Uterus (tissue), 4 donors: ENCODE measurements around the gene FBXO47. TPM values are rescaled to one million over a fixed set of nuclear protein-coding genes. Genes with fewer than 3 reads are reported as not detected.
"Not testable (repeated sequence)": the region's sequence is repeated elsewhere in the genome, so short reads cannot be mapped to it uniquely, and the experiment has no call there.

Source experiments
- DNase-seq, 2 donors: peaks; one replicate each; pipeline ENCODE4 v3.0.0-alpha.2; 2019 to 2020
- H3K27ac ChIP-seq, 2 donors: fragments of 200-600 bp; sonication (generic); 1 replicate in 1 of 2; 2 replicates in 1 of 2; pipeline ENCODE4 v1.5.1; 2016 to 2018
- H3K27me3 ChIP-seq, 2 donors: fragments of 200-600 bp; sonication (generic); one replicate each; pipeline ENCODE4 v1.5.1; 2018 to 2019; ENCODE audit warnings: control low read depth in 1 of 2
- H3K36me3 ChIP-seq, 2 donors: fragments of 200-600 bp; sonication (generic); one replicate each; pipeline ENCODE4 v1.5.1; 2019; ENCODE audit warnings: control low read depth in 1 of 2
- H3K4me1 ChIP-seq, 2 donors: fragments of 200-600 bp; sonication (generic); one replicate each; pipeline ENCODE4 v1.5.1; 2018 to 2019; ENCODE audit warnings: control low read depth in 1 of 2
- H3K4me3 ChIP-seq, 2 donors: fragments of 200-600 bp; sonication (generic); 1 replicate in 1 of 2; 2 replicates in 1 of 2; pipeline ENCODE4 v1.5.1; 2018 to 2019; ENCODE audit warnings: mild to moderate bottlenecking in 1 of 2
- H3K9me3 ChIP-seq, 2 donors: fragments of 200-600 bp; sonication (generic); one replicate each; pipeline ENCODE4 v1.5.1; 2019; ENCODE audit warnings: control low read depth in 1 of 2
- POLR2A ChIP-seq, 2 donors: fragments of 450-650 bp; IDR thresholded peaks; one replicate each; pipeline ENCODE4 v1.6.1; 2016; ENCODE audit warnings: antibody characterized with exemption in 2 of 2, mild to moderate bottlenecking in 1 of 2, moderate library complexity in 1 of 2
- intact Hi-C: fragments of 100-400 bp; cut with DNase I; formaldehyde crosslinking; loops from one replicate; pipeline ENCODE4 v1.15.1; 2023; ENCODE audit warnings: low total_unique reads
- total RNA-seq, 4 donors: library from RNA; depleted of rRNA in 3 of 4; stranded (reverse); fragments of >200 nt in 3 of 4; gene quantifications; one replicate each; pipeline versions ENCODE4 v1.1.0 to v1.2.4, GENCODE V29; 2014 to 2023
- TF ChIP-seq, protein P1 (sequence below), 4 experiments: fragments of 200-600 bp in 2 of 4; fragments of 450-650 bp in 2 of 4; sonication (generic) in 2 of 4; IDR thresholded peaks; one replicate each; pipeline ENCODE4 v1.5.1; 2016 to 2019; ENCODE audit warnings: antibody characterized with exemption in 4 of 4, mild to moderate bottlenecking in 2 of 4, moderate library complexity in 1 of 4
- donor health status: DM: yes; HTN: yes; CAD: no.

FBXO47 gene
- total RNA-seq, 4 donors from 2014 or later: 0.14 TPM; not detected in 3

DNA sequence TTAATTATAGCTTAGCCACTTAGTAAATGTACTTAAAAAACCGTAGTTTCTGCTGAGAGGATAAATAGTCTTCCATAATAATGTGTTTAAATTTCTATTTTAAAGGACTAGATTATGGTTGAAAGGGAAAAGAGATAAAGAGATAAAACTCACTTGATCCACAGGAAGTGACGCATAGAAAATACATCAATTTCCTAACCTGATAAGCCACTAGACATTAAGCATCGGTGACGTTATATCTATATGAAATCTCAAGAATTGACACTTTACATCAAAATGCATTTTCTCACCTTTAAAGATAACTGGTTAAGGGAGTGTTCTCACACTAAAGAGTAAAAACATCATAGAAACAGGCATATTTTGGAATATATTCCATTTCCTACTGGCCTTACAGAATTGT lies 5.8 kb downstream of the FBXO47 start:
- H3K4me3 ChIP-seq: no peak overlapping the region
- no peaks in the 10 kb centered on the region for H3K27me3 ChIP-seq
- H3K36me3 ChIP-seq: no peaks in the 10 kb centered on the region
- TF ChIP-seq, protein P1, sequence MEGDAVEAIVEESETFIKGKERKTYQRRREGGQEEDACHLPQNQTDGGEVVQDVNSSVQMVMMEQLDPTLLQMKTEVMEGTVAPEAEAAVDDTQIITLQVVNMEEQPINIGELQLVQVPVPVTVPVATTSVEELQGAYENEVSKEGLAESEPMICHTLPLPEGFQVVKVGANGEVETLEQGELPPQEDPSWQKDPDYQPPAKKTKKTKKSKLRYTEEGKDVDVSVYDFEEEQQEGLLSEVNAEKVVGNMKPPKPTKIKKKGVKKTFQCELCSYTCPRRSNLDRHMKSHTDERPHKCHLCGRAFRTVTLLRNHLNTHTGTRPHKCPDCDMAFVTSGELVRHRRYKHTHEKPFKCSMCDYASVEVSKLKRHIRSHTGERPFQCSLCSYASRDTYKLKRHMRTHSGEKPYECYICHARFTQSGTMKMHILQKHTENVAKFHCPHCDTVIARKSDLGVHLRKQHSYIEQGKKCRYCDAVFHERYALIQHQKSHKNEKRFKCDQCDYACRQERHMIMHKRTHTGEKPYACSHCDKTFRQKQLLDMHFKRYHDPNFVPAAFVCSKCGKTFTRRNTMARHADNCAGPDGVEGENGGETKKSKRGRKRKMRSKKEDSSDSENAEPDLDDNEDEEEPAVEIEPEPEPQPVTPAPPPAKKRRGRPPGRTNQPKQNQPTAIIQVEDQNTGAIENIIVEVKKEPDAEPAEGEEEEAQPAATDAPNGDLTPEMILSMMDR (IDR thresholded peaks at IDR 0.05): no peak
- TF ChIP-seq POLR2A (IDR thresholded peaks at IDR 0.05): no peak
- intact Hi-C loops: no loop called here
- DNase-seq: no peak
- H3K27ac ChIP-seq: no peak overlapping the region
- no peaks in the 10 kb centered on the region for H3K4me1 ChIP-seq
- no peaks in the 10 kb centered on the region for H3K9me3 ChIP-seq

DNA sequence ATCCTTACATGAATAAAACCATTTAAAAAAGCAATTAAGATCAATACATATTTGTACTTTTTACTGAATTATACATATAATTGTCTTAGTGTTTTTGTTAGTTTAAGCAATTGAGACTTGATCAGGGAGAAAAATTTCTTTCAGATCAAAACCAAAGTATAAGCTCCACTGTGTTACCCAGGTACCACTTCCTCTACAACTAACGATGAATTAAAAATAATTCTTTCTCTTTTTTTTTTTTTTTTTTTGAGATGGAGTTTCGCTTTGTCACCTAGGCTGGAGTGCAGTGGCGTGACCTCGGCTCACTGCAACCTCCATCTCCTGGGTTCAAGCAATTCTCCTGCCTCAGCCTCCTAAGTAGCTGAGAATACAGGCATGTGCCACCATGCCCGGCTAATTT lies 6.8 kb downstream of the FBXO47 start:
- Histone ChIP-seq H3K4me1 (no peaks in the 10 kb centered on the region), H3K27me3 (no peaks in the 10 kb centered on the region), H3K27ac (no peak overlapping the region), H3K9me3 (no peaks in the 10 kb centered on the region), H3K4me3 (no peak overlapping the region), H3K36me3 (no peaks in the 10 kb centered on the region)
- intact Hi-C loops: no loop called here
- no peak for DNase-seq
- TF ChIP-seq, protein P1 (IDR thresholded peaks at IDR 0.05): no peak
- no peak for TF ChIP-seq POLR2A (IDR thresholded peaks at IDR 0.05)

GRCh38 chr17:38959508-38959907 lies 7.7 kb downstream of the FBXO47 start:
- Histone ChIP-seq H3K4me3 (no peak overlapping the region), H3K9me3 (no peaks in the 10 kb centered on the region), H3K4me1 (no peaks in the 10 kb centered on the region), H3K27ac (no peak overlapping the region), H3K27me3 (no peaks in the 10 kb centered on the region), H3K36me3 (no peaks in the 10 kb centered on the region)
- intact Hi-C loops: no loop called here
- DNase-seq: no peak
- TF ChIP-seq, protein P1 (IDR thresholded peaks at IDR 0.05): no peak
- no peak for TF ChIP-seq POLR2A (IDR thresholded peaks at IDR 0.05)

- no peak for DNase-seq
- no peak overlapping the region for H3K27ac ChIP-seq
- H3K27me3 ChIP-seq: no peaks in the 10 kb centered on the region
- intact Hi-C loops: no loop called here
- TF ChIP-seq POLR2A (IDR thresholded peaks at IDR 0.05): no peak
- no peaks in the 10 kb centered on the region for H3K9me3 ChIP-seq
- H3K36me3 ChIP-seq: no peaks in the 10 kb centered on the region
- H3K4me1 ChIP-seq: no peaks in the 10 kb centered on the region
- no peak overlapping the region for H3K4me3 ChIP-seq
Observed at GRCh38 chr17:38958756-38959155, 8.4 kb downstream of the FBXO47 start.

DNA sequence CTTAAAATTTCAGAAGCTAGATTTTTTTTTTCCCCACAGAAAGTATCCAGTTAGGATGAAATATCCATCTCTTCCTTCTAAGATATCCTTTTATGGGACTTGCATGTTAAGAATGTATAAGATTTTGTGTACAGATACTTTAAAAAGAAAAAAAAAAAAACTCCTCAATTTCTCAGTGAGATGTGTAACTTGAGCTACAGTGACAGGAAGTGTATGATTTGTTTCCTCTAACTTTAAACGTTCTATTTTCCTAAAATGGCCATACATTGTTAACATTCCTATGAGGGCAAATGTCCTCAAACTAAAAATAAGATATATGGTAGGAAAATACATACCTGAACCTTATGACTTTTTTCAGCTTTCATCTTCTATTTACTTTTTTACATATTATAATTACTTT lies 8.9 kb downstream of the FBXO47 start:
- intact Hi-C loops: no loop called here
- no peaks in the 10 kb centered on the region for H3K9me3 ChIP-seq
- no peak overlapping the region for H3K27ac ChIP-seq

DNA sequence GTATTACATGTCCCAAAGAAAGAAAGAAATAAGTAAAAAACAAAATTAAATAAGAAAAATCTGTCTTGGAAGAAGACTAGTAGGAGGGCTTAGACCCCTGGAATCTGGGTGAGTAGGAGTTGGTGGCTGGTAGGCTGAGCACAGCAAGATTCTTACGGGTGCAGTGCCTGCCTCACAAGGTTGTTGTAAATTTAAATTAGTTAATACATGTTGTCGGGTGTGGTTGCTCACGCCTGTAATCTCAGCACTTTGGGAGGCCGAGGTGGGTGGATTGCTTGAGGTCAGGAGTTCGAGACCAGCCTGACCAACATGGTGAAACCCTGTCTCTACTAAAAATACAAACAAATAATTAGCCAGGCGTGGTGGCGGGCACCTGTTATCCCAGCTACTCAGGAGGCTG lies 13.4 kb downstream of the FBXO47 start:
- H3K27me3 ChIP-seq, H3K36me3 ChIP-seq, H3K4me3 ChIP-seq, DNase-seq, H3K9me3 ChIP-seq, H3K27ac ChIP-seq, intact Hi-C loops, H3K4me1 ChIP-seq: not testable (repeated sequence)

More for the DNA sequence above, 8.9 kb downstream of the FBXO47 start:
- Histone ChIP-seq H3K4me3 (no peak overlapping the region), H3K36me3 (no peaks in the 10 kb centered on the region), H3K4me1 (no peaks in the 10 kb centered on the region), H3K27me3 (no peaks in the 10 kb centered on the region)
- no peak for DNase-seq
- TF ChIP-seq POLR2A (IDR thresholded peaks at IDR 0.05): no peak
- TF ChIP-seq, protein P1 (IDR thresholded peaks at IDR 0.05): no peak
